ENCODE results near the gene CAMTA1.

The CAMTA1 gene

GRCh38 chr1:7255303-7256058, 470.2 kb downstream of the CAMTA1 start:
- DNase-seq (ENCODE audit: low read depth): no peak
- TF ChIP-seq CTCF (IDR thresholded peaks at IDR 0.05; ENCODE audit: control insufficient read depth, extremely low read depth, insufficient read depth): no peak
- H3K4me3 ChIP-seq (ENCODE audit: low read depth, low read length): no peak overlapping the region

GRCh38 chr1:7256526-7256925, 471.3 kb downstream of the CAMTA1 start:
- no peak overlapping the region for H3K4me3 ChIP-seq (ENCODE audit: low read depth, low read length)
- no peak for TF ChIP-seq CTCF (IDR thresholded peaks at IDR 0.05; ENCODE audit: control insufficient read depth, extremely low read depth, insufficient read depth)
- DNase-seq (ENCODE audit: low read depth): no peak

GRCh38 chr1:7257225-7257624, 472.0 kb downstream of the CAMTA1 start:
- no peak for TF ChIP-seq CTCF (IDR thresholded peaks at IDR 0.05; ENCODE audit: control insufficient read depth, extremely low read depth, insufficient read depth)
- H3K4me3 ChIP-seq (ENCODE audit: low read depth, low read length): no peak overlapping the region
- no peak for DNase-seq (ENCODE audit: low read depth)

- TF ChIP-seq CTCF (IDR thresholded peaks at IDR 0.05; ENCODE audit: control insufficient read depth, extremely low read depth, insufficient read depth): no peak
- no peak for DNase-seq (ENCODE audit: low read depth)
- no peak overlapping the region for H3K4me3 ChIP-seq (ENCODE audit: low read depth, low read length)
These were observed 473.4 kb downstream of the CAMTA1 start for GRCh38 chr1:7258589-7259135.

GRCh38 chr1:7259955-7260354, 474.7 kb downstream of the CAMTA1 start:
- no peak for TF ChIP-seq CTCF (IDR thresholded peaks at IDR 0.05; ENCODE audit: control insufficient read depth, extremely low read depth, insufficient read depth)
- no peak for DNase-seq (ENCODE audit: low read depth)

GRCh38 chr1:7261490-7261889, 476.2 kb downstream of the CAMTA1 start:
- DNase-seq (ENCODE audit: low read depth): no peak
- no peak overlapping the region for H3K4me3 ChIP-seq (ENCODE audit: low read depth, low read length)
- TF ChIP-seq CTCF (IDR thresholded peaks at IDR 0.05; ENCODE audit: control insufficient read depth, extremely low read depth, insufficient read depth): 0 out of 2 replicates have a peak, but pooled peaks have one; percentile 10

More at GRCh38 chr1:7259955-7260354, 474.7 kb downstream of the CAMTA1 start:
- no peak overlapping the region for H3K4me3 ChIP-seq (ENCODE audit: low read depth, low read length)
